GM12878 (cell line): ENCODE data around the gene ALDOB. TPM values are rescaled to one million over a fixed set of nuclear protein-coding genes. Genes with fewer than 3 reads are reported as not detected.

Source experiments
- ATAC-seq: fragments of 200-7000 bp; cut with Tn5 transposase; 3 replicates; pipeline ENCODE4 v1.9.1; 2020; ENCODE audit warnings: mild to moderate bottlenecking, moderate library complexity
- BruUV-seq: library from RNA; stranded (reverse); fragments of 400-500 nt; replicated peaks from 2 replicates; lab custom pipeline; 2021; lab: Mats Ljungman, UMichigan
- CTCF ChIA-PET: fragments of 300-600 bp; sonication (Branson Sonifier 250); formaldehyde crosslinking; extraction: SDS; loops from one replicate; lab custom pipeline; 2021; ENCODE audit warnings: inconsistent platforms; lab: Yijun Ruan, JAX
- POLR2A ChIA-PET: fragments of 350-600 bp; formaldehyde crosslinking; extraction: SDS; loops from one replicate; lab custom pipeline; 2021; ENCODE audit warnings: inconsistent platforms; lab: Charles Lee
- RAD21 ChIA-PET: fragments of 300-600 bp; sonication (Branson Sonifier 250); formaldehyde crosslinking; loops from one replicate; lab custom pipeline; 2023; ENCODE audit warnings: antibody characterized with exemption; ENCODE audit not compliant: unreplicated experiment; lab: Charles Lee
- SMC1A ChIA-PET: fragments of 300-600 bp; sonication (Branson Sonifier 250); formaldehyde crosslinking; loops from one replicate; lab custom pipeline; 2023; ENCODE audit not compliant: unreplicated experiment, uncharacterized antibody; lab: Charles Lee
- DNase-seq: peaks from one replicate; pipeline ENCODE4 v3.0.0-alpha.2; 2011; ENCODE audit warnings: low read depth, low spot score
- FAIRE-seq: peaks from 3 replicates; lab custom pipeline; 2011; peaks lifted over from hg19 to GRCh38; lab: Jason Lieb, UNC
- H2AFZ ChIP-seq: 2 replicates; pipeline ENCODE4 v1.6.0; 2011; ENCODE audit warnings: low read depth, low read length, control low read depth; ENCODE audit not compliant: control insufficient read depth
- H3K27ac ChIP-seq: 2 replicates; pipeline ENCODE4 v1.5.1; 2011; ENCODE audit warnings: control low read depth; ENCODE audit not compliant: control insufficient read depth, insufficient read depth
- H3K27me3 ChIP-seq, 2 experiments: replicated peaks in 1 of 2; 2 replicates each; pipeline versions ENCODE4 v1.6.0 to v1.6.1; 2011; ENCODE audit warnings: low read length in 1 of 2; ENCODE audit not compliant: control insufficient read depth in 2 of 2, insufficient read depth in 2 of 2
- H3K36me3 ChIP-seq, 2 experiments: 2 replicates each; pipeline ENCODE4 v1.5.1; 2011; ENCODE audit warnings: low read length in 1 of 2; ENCODE audit not compliant: control insufficient read depth in 2 of 2, insufficient read depth in 2 of 2
- H3K4me1 ChIP-seq: 2 replicates; pipeline ENCODE4 v1.6.1; 2011; ENCODE audit warnings: mild to moderate bottlenecking, low read length, moderate library complexity, mixed read lengths; ENCODE audit not compliant: control insufficient read depth, insufficient read depth
- H3K4me2 ChIP-seq: 2 replicates; pipeline ENCODE4 v1.6.0; 2011; ENCODE audit warnings: control low read depth; ENCODE audit not compliant: control insufficient read depth, insufficient read depth
- H3K4me3 ChIP-seq: fragments of 200-600 bp; sonication (generic); 2 replicates; pipeline ENCODE4 v1.5.1; 2016
- H3K79me2 ChIP-seq: 2 replicates; pipeline ENCODE4 v1.6.0; 2011; ENCODE audit warnings: low read length; ENCODE audit not compliant: control insufficient read depth, insufficient read depth
- H3K9ac ChIP-seq: 2 replicates; pipeline ENCODE4 v1.8.0; 2011; ENCODE audit warnings: low read length, control low read depth, mixed read lengths; ENCODE audit not compliant: control insufficient read depth, insufficient read depth
- H3K9me3 ChIP-seq: replicated peaks from 3 replicates; pipeline ENCODE4 v1.5.1; 2011; ENCODE audit warnings: mild to moderate bottlenecking, low read length; ENCODE audit not compliant: control insufficient read depth, insufficient read depth
- H4K20me1 ChIP-seq: 2 replicates; pipeline ENCODE4 v1.6.0; 2011; ENCODE audit not compliant: control insufficient read depth, insufficient read depth
- CBFB ChIP-seq: IDR thresholded peaks from 2 replicates; pipeline ENCODE4 v1.6.1; 2016; ENCODE audit warnings: antibody characterized with exemption, low read depth
- EZH2 ChIP-seq: IDR thresholded peaks from 2 replicates; pipeline ENCODE4 v1.6.1; 2012; ENCODE audit warnings: low read depth, mild to moderate bottlenecking, control low read depth, inconsistent platforms, low read length, borderline replicate concordance; ENCODE audit not compliant: control insufficient read depth
- HDGF ChIP-seq: fragments of 450-650 bp; IDR thresholded peaks from 2 replicates; pipeline ENCODE4 v1.6.1; 2016; ENCODE audit warnings: antibody characterized with exemption
- IKZF1 ChIP-seq: fragments of 450-650 bp; conservative IDR thresholded peaks from 2 replicates; pipeline ENCODE4 v1.6.1; 2017; ENCODE audit warnings: antibody characterized with exemption, mild to moderate bottlenecking
- IRF4 ChIP-seq: IDR thresholded peaks from 2 replicates; pipeline ENCODE4 v1.6.1; 2011; ENCODE audit warnings: low read depth, low read length
- MYB ChIP-seq: fragments of 150-350 bp; IDR thresholded peaks from 2 replicates; pipeline ENCODE4 v1.6.1; 2014; ENCODE audit warnings: mild to moderate bottlenecking, low read depth, low read length, borderline replicate concordance
- SP1 ChIP-seq: IDR thresholded peaks from one replicate; pipeline ENCODE4 v1.6.1; 2011; ENCODE audit warnings: low read depth, low read length
- SUPT20H ChIP-seq: IDR thresholded peaks from 2 replicates; pipeline ENCODE4 v1.6.1; 2011; ENCODE audit warnings: low read depth, mild to moderate bottlenecking, low read length, moderate library complexity, borderline replicate concordance; ENCODE audit not compliant: control insufficient read depth
- WGBS: methylation state at CpG from one replicate; pipeline ENCODE4 v1.1.6; 2016; ENCODE audit warnings: low lambda C conversion rate; ENCODE audit not compliant: insufficient replicate concordance, insufficient coverage; ENCODE audit errors: missing lambda C conversion rate; 5-methylcytosine and 5-hydroxymethylcytosine counted together
- in situ Hi-C: fragments of 300-500 bp; cut with MboI; formaldehyde crosslinking; loops from 9 replicates; pipeline ENCODE4 v1.14.3; 2018; ENCODE audit warnings: mixed read lengths
- intact Hi-C: fragments of 100-400 bp; cut with micrococcal nuclease; formaldehyde crosslinking; loops from one replicate; pipeline ENCODE4 v1.14.2; 2022; ENCODE audit not compliant: unreplicated experiment
- polyA plus RNA-seq, 11 experiments: library from polyadenylated mRNA; depleted of rRNA in 4 of 11; unstranded in 6 of 11; stranded (reverse) in 5 of 11; fragments of >200 nt; fragmentation: Nextera tagmentation in 4 of 11; fragmentation: Illumina TruSeq in 1 of 11; extraction: Ambion mirVana in 4 of 11; extraction: Trizol in 1 of 11; gene quantifications; 1 replicate in 1 of 11; 2 replicates in 10 of 11; pipeline versions ENCODE4 v1.2.1 to v1.2.3, GENCODE V29; 2011 to 2016; ENCODE audit warnings: inconsistent platforms in 2 of 11, missing spikeins in 2 of 11, low read depth in 1 of 11
- total RNA-seq, 4 experiments: library from RNA; depleted of rRNA in 3 of 4; stranded (reverse); fragments of >200 nt in 3 of 4; fragmentation: Illumina TruSeq in 1 of 4; extraction: Trizol in 1 of 4; gene quantifications; 2 replicates each; pipeline versions ENCODE4 v1.2.1 to v1.2.3, GENCODE V29; 2013 to 2021
- TF ChIP-seq, protein P1 (sequence below): fragments of 450-650 bp; IDR thresholded peaks from 2 replicates; pipeline ENCODE4 v1.6.1; 2017; ENCODE audit warnings: mild to moderate bottlenecking
- TF ChIP-seq, protein P2 (sequence below): fragments of 450-650 bp; IDR thresholded peaks from 2 replicates; pipeline ENCODE4 v1.6.1; 2014; ENCODE audit warnings: mild to moderate bottlenecking
- TF ChIP-seq, protein P3 (sequence below): fragments of 450-650 bp; formaldehyde crosslinking; IDR thresholded peaks from 2 replicates; pipeline ENCODE4 v1.5.0; 2022; ENCODE audit warnings: mild to moderate bottlenecking, missing genetic modification characterization
- TF ChIP-seq, protein P4 (sequence below): fragments of 450-650 bp; IDR thresholded peaks from 2 replicates; pipeline ENCODE4 v1.6.1; 2017; ENCODE audit warnings: mild to moderate bottlenecking, low read depth, inconsistent platforms; ENCODE audit not compliant: poor library complexity, severe bottlenecking
- TF ChIP-seq, protein P5 (sequence below): IDR thresholded peaks from 2 replicates; pipeline ENCODE4 v1.6.1; 2012; ENCODE audit warnings: low read depth, low read length, improper control_type of control experiment

ALDOB gene
- total and polyA plus RNA-seq, 10 of the 15 experiments (the other 5 are each of a cell fraction or from before 2014, with no cell fraction given) = 0.03 to 0.82 (median 0.04) TPM; not detected in 7

DNA sequence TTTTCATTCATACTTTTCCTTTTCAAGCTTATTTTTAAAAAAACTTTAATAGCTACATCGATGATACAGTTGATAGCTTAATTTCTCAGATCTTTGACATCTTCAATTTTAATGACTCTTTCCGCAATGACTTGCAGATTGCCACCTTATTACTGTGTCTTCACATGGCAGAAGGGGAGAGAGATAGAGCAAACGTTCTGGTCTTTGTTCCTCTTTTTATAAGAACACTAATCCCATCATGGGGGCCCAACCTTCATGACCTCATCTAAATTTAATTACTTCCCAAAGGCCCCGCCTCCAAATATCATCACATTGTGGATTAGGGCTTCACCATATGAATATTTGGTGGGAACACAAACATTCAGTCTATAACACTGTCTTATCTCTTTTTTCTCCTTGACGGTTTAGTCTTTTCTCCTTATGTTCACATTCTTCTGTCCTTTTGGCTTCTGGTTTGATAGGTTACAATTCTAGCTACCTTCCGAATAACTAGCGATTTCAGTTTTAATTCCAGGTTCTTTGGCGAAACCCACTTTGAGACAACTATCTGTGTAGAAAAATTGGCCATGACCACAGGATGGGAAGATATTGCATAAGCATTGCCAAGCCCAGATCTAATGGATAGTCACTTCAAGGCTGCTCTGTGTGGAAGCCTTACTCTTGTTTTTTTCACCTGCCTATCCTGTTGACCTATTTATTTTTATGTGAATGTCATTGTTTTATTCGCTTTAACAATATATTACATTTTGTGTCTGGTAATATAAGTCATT lies 31.9 kb downstream of the ALDOB start:
- 0 out of 2 replicates have a peak, but pooled peaks cover 3% of the 10 kb centered on the region for H3K4me1 ChIP-seq
- FAIRE-seq (no peak), ATAC-seq (no peak), DNase-seq (no peak)
- WGBS = 94% methylated on average over 9 of the region's 9 CpGs
- ChIA-PET POLR2A (interaction anchor here (1.2 kb wide), 1 partner anchor 23 kb away, joined by 3 read pairs; no protein-coding TSS in a partner anchor), SMC1A (interaction anchor here (0.8 to 1.9 kb wide), 7 partner anchors 14 to 48 kb away, joined by 3 to 5 read pairs (median 4); no protein-coding TSS in a partner anchor), RAD21 (interaction anchor here (0.9 kb wide), 1 partner anchor 55 kb away, joined by 3 read pairs; no protein-coding TSS in a partner anchor), CTCF (interaction anchor here (0.8 to 1.6 kb wide), 5 partner anchors 11 to 94 kb away, joined by 3 to 10 read pairs (median 3); no protein-coding TSS in a partner anchor)
- no peaks in the 10 kb centered on the region for H4K20me1 ChIP-seq
- H3K9ac ChIP-seq = no peak overlapping the region
- in situ Hi-C loops (no loop called here), intact Hi-C loops (no loop called here)
- H3K36me3 ChIP-seq = peaks cover 5 to 54% of the 10 kb centered on the region in 2 experiments
- no TSS peak for BruUV-seq
- no peak overlapping the region for H3K27ac ChIP-seq
- no peak overlapping the region for H3K4me2 ChIP-seq
- no peak overlapping the region for H3K4me3 ChIP-seq
- H3K79me2 ChIP-seq = peaks cover 23% of the 10 kb centered on the region
- peaks cover 32% of the 10 kb centered on the region for H3K9me3 ChIP-seq
- no peaks in the 10 kb centered on the region for H3K27me3 ChIP-seq
- no peak overlapping the region for H2AFZ ChIP-seq
- TF ChIP-seq SP1 (no peak), CBFB (no peak), SUPT20H (no peak), HDGF (no peak), EZH2 (no peak), IRF4 (no peak), MYB (no peak), IKZF1 (no peak)
- TF ChIP-seq, protein P1, sequence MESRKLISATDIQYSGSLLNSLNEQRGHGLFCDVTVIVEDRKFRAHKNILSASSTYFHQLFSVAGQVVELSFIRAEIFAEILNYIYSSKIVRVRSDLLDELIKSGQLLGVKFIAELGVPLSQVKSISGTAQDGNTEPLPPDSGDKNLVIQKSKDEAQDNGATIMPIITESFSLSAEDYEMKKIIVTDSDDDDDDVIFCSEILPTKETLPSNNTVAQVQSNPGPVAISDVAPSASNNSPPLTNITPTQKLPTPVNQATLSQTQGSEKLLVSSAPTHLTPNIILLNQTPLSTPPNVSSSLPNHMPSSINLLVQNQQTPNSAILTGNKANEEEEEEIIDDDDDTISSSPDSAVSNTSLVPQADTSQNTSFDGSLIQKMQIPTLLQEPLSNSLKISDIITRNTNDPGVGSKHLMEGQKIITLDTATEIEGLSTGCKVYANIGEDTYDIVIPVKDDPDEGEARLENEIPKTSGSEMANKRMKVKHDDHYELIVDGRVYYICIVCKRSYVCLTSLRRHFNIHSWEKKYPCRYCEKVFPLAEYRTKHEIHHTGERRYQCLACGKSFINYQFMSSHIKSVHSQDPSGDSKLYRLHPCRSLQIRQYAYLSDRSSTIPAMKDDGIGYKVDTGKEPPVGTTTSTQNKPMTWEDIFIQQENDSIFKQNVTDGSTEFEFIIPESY = no peak
- TF ChIP-seq, protein P2, sequence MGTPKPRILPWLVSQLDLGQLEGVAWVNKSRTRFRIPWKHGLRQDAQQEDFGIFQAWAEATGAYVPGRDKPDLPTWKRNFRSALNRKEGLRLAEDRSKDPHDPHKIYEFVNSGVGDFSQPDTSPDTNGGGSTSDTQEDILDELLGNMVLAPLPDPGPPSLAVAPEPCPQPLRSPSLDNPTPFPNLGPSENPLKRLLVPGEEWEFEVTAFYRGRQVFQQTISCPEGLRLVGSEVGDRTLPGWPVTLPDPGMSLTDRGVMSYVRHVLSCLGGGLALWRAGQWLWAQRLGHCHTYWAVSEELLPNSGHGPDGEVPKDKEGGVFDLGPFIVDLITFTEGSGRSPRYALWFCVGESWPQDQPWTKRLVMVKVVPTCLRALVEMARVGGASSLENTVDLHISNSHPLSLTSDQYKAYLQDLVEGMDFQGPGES = no peak
- TF ChIP-seq, protein P3, sequence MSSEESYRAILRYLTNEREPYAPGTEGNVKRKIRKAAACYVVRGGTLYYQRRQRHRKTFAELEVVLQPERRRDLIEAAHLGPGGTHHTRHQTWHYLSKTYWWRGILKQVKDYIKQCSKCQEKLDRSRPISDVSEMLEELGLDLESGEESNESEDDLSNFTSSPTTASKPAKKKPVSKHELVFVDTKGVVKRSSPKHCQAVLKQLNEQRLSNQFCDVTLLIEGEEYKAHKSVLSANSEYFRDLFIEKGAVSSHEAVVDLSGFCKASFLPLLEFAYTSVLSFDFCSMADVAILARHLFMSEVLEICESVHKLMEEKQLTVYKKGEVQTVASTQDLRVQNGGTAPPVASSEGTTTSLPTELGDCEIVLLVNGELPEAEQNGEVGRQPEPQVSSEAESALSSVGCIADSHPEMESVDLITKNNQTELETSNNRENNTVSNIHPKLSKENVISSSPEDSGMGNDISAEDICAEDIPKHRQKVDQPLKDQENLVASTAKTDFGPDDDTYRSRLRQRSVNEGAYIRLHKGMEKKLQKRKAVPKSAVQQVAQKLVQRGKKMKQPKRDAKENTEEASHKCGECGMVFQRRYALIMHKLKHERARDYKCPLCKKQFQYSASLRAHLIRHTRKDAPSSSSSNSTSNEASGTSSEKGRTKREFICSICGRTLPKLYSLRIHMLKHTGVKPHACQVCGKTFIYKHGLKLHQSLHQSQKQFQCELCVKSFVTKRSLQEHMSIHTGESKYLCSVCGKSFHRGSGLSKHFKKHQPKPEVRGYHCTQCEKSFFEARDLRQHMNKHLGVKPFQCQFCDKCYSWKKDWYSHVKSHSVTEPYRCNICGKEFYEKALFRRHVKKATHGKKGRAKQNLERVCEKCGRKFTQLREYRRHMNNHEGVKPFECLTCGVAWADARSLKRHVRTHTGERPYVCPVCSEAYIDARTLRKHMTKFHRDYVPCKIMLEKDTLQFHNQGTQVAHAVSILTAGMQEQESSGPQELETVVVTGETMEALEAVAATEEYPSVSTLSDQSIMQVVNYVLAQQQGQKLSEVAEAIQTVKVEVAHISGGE (CRISPR knock-in tag) = no peak
- TF ChIP-seq, protein P4, sequence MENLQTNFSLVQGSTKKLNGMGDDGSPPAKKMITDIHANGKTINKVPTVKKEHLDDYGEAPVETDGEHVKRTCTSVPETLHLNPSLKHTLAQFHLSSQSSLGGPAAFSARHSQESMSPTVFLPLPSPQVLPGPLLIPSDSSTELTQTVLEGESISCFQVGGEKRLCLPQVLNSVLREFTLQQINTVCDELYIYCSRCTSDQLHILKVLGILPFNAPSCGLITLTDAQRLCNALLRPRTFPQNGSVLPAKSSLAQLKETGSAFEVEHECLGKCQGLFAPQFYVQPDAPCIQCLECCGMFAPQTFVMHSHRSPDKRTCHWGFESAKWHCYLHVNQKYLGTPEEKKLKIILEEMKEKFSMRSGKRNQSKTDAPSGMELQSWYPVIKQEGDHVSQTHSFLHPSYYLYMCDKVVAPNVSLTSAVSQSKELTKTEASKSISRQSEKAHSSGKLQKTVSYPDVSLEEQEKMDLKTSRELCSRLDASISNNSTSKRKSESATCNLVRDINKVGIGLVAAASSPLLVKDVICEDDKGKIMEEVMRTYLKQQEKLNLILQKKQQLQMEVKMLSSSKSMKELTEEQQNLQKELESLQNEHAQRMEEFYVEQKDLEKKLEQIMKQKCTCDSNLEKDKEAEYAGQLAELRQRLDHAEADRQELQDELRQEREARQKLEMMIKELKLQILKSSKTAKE = no peak
- TF ChIP-seq, protein P5, sequence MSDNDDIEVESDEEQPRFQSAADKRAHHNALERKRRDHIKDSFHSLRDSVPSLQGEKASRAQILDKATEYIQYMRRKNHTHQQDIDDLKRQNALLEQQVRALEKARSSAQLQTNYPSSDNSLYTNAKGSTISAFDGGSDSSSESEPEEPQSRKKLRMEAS = no peak
